ENCODE measurements around the gene HACD3. TPM values are rescaled to one million over a fixed set of nuclear protein-coding genes. Genes with fewer than 3 reads are reported as not detected.

HACD3 gene
- total and polyA plus RNA-seq, 2 of the 13 experiments (the other 11 are each of a cell fraction or from before 2014, with no cell fraction given): 73.6 to 161 TPM

- TF ChIP-seq SOX13 (IDR thresholded peaks at IDR 0.05) (no peak), SOX13 (CRISPR knock-in tag; conservative IDR thresholded peaks at IDR 0.05 in 1 of 2, IDR thresholded peaks at IDR 0.05 in 1 of 2) (peak in 1 of 2 experiments; percentile 14; a peak in 1 of 4 replicates), ZNF331 (CRISPR knock-in tag; IDR thresholded peaks at IDR 0.05) (peak; percentile 57), TSC22D2 (CRISPR knock-in tag; IDR thresholded peaks at IDR 0.05; ENCODE audit: borderline replicate concordance) (peak; percentile 66; the same call in 1 of the 2 replicates), ATF7-NPFF (CRISPR knock-in tag; IDR thresholded peaks at IDR 0.05; ENCODE audit: low read depth) (peak; percentile 82), TFAP4 (IDR thresholded peaks at IDR 0.05; ENCODE audit: borderline replicate concordance, low read depth) (no peak), ZNF766 (CRISPR knock-in tag; IDR thresholded peaks at IDR 0.05; ENCODE audit: borderline replicate concordance) (peak; percentile 87), ZFP41 (CRISPR knock-in tag; IDR thresholded peaks at IDR 0.05; ENCODE audit: borderline replicate concordance) (peak; percentile 77; the same call in 1 of the 2 replicates), TARDBP (CRISPR knock-in tag; IDR thresholded peaks at IDR 0.05) (no peak)
Measured at GRCh38 chr15:65530318-65531111, at the start of gene HACD3 (continued).

GRCh38 chr15:65484876-65485275 is 45.4 kb upstream of the HACD3 start:
- Histone ChIP-seq H3K4me2 (ENCODE audit: low read depth, low read length) (no peak overlapping the region), H3K4me3 (replicated peaks in 1 of 3; ENCODE audit: insufficient read depth in 1 of 3, low read depth in 2 of 3, low read length in 3 of 3) (no peak overlapping the region), H2AFZ (ENCODE audit: low read length) (no peak overlapping the region), H3K4me1 (ENCODE audit: insufficient read depth, low read length) (no peaks in the 10 kb centered on the region), H3K27ac (ENCODE audit: extremely low read length, insufficient read depth, low read length) (no peak overlapping the region), H3K27me3 (ENCODE audit: control insufficient read depth in 1 of 2, insufficient read depth in 2 of 2, low read length in 2 of 2) (no peaks in the 10 kb centered on the region), H3K79me2 (ENCODE audit: insufficient read depth, low read length) (no peaks in the 10 kb centered on the region), H4K20me1 (ENCODE audit: insufficient read depth, low read length) (no peaks in the 10 kb centered on the region), H3K9me3 (ENCODE audit: low read length) (no peaks in the 10 kb centered on the region), H3K36me3 (replicated peaks in 1 of 2; ENCODE audit: control insufficient read depth in 1 of 2, insufficient read depth in 2 of 2, low read length in 2 of 2) (peaks cover 5 to 56% of the 10 kb centered on the region in 2 experiments), H3K9ac (ENCODE audit: insufficient read depth, low read depth, low read length) (no peak overlapping the region)
- CTCF ChIA-PET (ENCODE audit: low intra/inter-chr PET ratio, low total read pairs): no interaction called here
- TF ChIP-seq POLR2G (IDR thresholded peaks at IDR 0.05; ENCODE audit: low read depth, low read length) (no peak), MAFF (IDR thresholded peaks at IDR 0.05; ENCODE audit: low read depth, low read length) (0 out of 2 replicates have a peak, but pooled peaks have one; percentile 21), MAFK (conservative IDR thresholded peaks at IDR 0.05 in 1 of 2, IDR thresholded peaks at IDR 0.05 in 1 of 2; ENCODE audit: low read length in 2 of 2) (peak in 1 of 2 experiments; percentile 57; a peak in 3 of 4 replicates)
- POLR2A ChIA-PET: no interaction called here
- BruUV-seq (replicated peaks): no TSS peak
- intact Hi-C loops (cut with micrococcal nuclease; ENCODE audit: unreplicated experiment): no loop called here
- no peak for DNase-seq (ENCODE audit: low spot score)
- in situ Hi-C loops (cut with HindIII; ENCODE audit: extremely low pct_ligation_motif_present, low pct_unique_long_range_greater_than_20kb): no loop called here
- 98% methylated on average over 4 of the region's 4 CpGs for WGBS (ENCODE audit: low lambda C conversion rate)
- FAIRE-seq: no peak
- ATAC-seq: no peak

All from HepG2 (cell line).